ENCODE data around the gene GRAMD2B.
"Not testable (repeated sequence)": the region's sequence is repeated elsewhere in the genome, so short reads cannot be mapped to it uniquely, and the experiment has no call there.

Gene GRAMD2B

DNA sequence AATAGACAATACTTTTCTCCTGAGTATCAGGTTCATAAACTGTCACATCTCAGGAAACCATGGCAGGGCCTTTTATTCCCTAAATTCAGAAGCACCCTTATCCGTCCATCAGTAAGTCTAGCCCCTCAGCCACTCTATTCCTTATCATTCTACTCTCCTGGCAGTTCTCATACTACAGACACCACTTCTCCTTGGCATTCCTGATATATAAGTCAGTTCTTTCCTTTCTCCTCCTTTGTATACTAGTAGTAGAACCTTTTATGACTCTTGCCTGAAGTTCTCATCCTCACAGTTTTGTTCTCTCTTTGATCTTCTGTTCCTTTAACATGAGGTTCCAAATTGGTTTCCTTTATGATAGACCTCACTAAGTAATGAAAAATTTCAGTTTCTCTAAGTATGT, 29.3 kb downstream of the GRAMD2B start:
- DNase-seq: no peak

- DNase-seq: no peak
Observed at GRCh38 chr5:126454081-126454480, 30.9 kb downstream of the GRAMD2B start.

- no peak for DNase-seq
Observed at GRCh38 chr5:126454535-126454934, 31.3 kb downstream of the GRAMD2B start.

- DNase-seq: no peak
Observed at GRCh38 chr5:126455264-126455663, 32.1 kb downstream of the GRAMD2B start.

- no peak for DNase-seq
Observed at GRCh38 chr5:126455728-126456127, 32.5 kb downstream of the GRAMD2B start.

- no peak for DNase-seq
Observed at GRCh38 chr5:126456217-126456820, 33.1 kb downstream of the GRAMD2B start.

- DNase-seq: no peak
Observed at GRCh38 chr5:126460459-126460858, 37.2 kb downstream of the GRAMD2B start.

- no peak for DNase-seq
Observed at GRCh38 chr5:126460977-126461376, 37.8 kb downstream of the GRAMD2B start.

DNA sequence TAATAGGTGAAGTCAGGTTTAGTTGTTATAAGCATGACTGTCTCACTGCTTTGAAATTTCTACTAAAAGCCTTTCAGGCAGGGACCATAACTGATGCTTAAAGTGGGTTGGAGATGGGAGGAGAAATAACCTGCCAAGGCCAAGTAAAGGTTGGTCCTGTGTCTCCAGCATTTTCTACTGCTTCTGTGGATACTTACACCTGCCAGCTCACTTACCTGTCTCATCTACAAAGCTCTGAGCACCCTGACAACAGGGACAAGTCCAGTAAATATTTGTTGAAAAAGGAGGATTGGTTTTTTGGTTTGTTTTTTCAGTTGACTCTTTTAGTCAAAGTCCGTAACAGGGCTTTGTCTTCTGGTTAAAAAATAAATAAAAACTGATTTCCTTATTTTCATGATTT, 38.6 kb downstream of the GRAMD2B start:
- DNase-seq: no peak

- no peak for DNase-seq
Observed at GRCh38 chr5:126462239-126463014, 39.2 kb downstream of the GRAMD2B start.

- DNase-seq: no peak
Observed at GRCh38 chr5:126464016-126464415, 40.8 kb downstream of the GRAMD2B start.

- DNase-seq: no peak
Observed at GRCh38 chr5:126464959-126465358, 41.8 kb downstream of the GRAMD2B start.

GRCh38 chr5:126468091-126468490, 44.9 kb downstream of the GRAMD2B start:
- no peak for DNase-seq

DNA sequence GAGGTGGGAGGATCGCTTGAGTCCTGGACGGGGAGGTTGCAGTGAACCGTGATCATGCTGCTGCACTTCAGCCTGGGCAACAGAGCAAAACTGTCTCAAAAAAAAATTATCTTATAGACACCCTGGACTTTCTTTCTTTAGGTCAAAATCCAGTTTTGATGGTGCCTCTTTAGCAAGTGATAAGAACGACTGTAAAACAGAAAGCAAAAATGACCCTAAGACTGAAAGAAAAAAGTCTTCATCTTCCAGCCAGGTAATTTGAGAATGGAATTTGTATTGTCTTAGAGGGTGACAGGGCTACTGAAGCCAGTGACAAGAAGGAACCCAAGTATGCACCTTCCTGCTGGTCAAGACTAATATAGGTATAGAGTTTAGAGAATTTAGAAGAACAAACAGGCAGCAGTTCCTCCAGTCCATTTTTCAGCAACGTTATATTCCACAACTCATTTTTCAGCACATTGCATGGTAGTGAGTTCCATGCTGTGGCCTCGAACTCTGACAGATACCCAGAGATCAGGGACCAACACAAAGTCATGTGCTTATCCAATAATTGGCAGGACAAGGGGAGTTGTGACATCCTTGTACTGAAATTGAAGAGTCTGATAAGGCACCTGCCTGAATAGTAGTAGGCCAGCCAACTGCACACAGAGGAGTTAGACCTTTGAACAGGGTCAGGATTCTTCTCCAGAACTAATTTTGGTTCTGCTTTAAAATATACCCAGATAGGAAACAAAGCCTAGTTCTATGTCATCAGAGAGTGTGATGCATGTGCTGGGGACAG, 46.5 kb downstream of the GRAMD2B start:
- no peak for DNase-seq

- DNase-seq: not testable (repeated sequence)
Observed at GRCh38 chr5:126470529-126470928, 47.3 kb downstream of the GRAMD2B start.

DNA sequence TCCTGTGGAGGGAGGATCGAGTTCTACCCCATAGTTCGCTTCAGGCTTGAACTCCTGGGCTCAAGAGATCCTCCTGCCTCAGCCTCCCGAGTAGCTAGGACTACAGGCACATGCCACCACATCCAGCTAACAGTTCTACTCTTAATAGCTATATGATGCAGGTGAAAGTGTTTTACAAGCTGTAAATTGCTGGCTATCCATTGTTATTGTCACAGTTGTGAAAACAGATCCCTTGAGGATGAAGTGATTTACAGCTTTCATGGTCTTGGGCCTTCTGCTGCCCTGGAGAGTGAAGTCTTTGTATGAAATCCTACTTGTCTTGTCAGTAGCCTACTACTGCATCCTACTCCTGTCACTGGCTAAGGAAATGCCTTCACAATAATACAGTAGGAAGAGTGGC, 48.0 kb downstream of the GRAMD2B start:
- DNase-seq: no peak

DNA sequence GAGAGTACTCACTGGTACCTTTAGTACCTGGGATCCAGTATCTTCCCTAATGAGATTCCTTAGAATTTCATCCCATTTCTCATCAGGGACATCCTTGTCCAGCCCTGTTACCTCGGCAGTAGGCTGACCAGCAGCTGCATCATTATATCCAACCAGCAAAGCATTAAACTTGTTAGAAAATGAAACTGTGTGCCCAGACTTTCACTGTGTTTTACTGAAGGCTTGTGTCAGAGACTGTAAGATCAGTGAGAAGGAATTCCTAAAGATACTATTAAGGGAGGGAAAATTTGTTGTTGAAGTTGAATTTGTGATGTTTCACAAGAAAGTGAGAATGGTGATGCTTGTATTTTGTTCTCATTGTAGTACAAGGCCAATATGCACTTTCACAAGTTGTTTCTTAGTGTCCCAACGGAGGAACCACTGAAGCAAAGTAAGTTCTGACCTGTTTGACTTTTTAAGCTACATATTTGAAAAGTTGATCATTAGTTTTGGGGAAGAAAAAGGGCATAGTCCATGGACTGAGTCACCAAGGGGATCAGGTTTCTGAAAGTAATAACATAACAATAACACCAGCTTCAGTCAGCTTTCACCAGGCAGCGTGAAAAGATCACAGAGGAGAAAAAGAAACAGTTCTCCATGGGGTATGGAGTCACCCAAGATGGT, 48.8 kb downstream of the GRAMD2B start:
- DNase-seq: no peak

DNA sequence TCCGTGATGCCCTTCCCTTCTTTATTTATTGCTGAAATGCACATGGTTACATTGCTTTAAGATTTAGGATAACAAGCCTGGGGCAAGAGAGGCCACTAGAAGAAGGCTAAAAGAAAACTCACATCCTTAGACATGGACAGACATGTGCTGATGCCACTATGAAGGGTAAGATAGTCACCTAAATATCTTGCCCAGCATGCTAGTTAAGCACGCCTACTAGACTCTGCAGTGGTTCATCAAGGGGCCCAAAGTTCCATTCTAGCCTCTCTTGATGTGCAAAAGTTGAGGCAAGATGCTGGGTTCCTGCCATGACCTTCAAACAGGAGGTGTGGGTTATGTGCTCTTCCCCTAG, 49.3 kb downstream of the GRAMD2B start:
- no peak for DNase-seq

- no peak for DNase-seq
Observed at GRCh38 chr5:126477294-126478117, 54.3 kb downstream of the GRAMD2B start.

- no peak for DNase-seq
Observed at GRCh38 chr5:126479810-126480209, 56.6 kb downstream of the GRAMD2B start.

DNA sequence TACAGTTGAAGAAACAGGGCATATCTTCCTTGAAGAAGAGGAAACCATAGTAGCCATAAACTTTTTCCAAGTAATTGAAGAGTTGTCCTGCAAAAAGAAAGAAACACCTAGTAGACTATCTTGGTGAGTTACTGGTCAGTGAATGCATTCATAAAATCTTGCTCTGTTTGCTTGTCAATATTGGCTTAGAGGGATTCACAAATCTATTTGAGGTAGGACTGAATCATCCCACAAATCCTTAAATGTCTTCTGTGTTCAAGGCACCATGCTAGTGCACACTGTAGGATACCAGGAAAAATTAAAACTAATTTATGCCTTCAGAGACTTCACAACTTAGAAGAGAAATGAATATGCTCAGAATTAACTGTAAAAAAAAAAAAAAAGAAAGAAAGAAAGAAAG, 57.6 kb downstream of the GRAMD2B start:
- no peak for DNase-seq

DNA sequence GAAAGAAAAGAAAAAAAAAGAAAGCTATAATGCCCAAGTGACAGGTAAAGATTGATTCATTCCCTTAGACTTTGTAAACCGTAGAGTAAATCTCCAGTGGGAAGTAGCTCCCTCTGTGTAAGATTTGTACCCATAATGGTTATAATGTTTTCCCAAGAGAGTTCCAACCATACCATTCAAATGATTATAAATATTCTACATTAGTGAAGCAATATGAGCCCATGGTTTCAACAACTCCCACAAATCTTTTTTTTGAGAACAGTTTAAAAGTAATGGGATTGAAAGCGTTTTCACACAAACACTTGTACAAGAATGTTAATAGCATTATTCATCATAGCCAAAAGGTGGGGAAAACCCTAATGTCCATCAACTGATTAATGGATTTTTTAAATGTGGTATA, 58.0 kb downstream of the GRAMD2B start:
- no peak for DNase-seq

- no peak for DNase-seq
Observed at GRCh38 chr5:126482591-126482990, 59.4 kb downstream of the GRAMD2B start.
